ENCODE results near the gene IRF2BPL.

IRF2BPL gene

DNA sequence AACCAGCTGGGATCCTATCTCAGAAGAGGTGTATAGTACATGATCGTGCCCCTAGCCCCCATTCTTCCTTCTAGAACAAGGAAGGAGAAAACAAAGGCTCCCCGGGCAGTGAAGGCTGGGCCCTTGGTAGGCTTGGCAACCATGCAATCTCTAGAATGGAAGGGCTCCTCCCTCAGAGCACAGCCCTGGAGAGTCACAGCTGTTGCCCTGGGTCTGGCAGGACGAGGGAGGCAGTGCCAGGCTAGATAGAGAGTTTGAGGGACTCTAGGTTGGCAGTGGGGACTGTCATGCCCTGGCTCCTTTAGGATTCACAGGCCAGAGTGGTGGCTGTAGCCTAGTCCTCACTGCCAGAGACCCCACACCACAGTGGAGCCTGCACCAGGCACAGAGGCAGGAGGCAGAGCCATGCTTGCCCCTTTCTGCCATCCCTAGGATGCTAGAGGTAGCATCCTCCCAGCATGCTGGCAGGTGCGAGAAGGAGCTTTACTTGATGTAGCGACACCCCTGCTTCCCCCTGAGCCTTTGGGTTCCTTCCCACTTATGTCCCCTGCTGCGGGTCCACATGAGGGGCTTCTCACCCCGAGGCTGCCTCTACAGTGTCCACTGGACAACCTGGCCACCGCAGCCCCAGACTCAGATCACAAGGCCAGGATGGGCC, 36.1 kb upstream of the IRF2BPL start:
- no peak for DNase-seq (ENCODE audit: low read depth, low spot score)
- POLR2A ChIA-PET = interaction anchor here (0.9 kb wide), 1 partner anchor 41 kb away, joined by 3 read pairs; no protein-coding TSS in a partner anchor
- CTCF ChIA-PET = interaction anchor here (1.1 to 30.5 kb wide), 10 partner anchors 10 to 194 kb away, joined by 3 to 1142 read pairs (median 4); no protein-coding TSS in a partner anchor
- TF ChIP-seq, protein P1, sequence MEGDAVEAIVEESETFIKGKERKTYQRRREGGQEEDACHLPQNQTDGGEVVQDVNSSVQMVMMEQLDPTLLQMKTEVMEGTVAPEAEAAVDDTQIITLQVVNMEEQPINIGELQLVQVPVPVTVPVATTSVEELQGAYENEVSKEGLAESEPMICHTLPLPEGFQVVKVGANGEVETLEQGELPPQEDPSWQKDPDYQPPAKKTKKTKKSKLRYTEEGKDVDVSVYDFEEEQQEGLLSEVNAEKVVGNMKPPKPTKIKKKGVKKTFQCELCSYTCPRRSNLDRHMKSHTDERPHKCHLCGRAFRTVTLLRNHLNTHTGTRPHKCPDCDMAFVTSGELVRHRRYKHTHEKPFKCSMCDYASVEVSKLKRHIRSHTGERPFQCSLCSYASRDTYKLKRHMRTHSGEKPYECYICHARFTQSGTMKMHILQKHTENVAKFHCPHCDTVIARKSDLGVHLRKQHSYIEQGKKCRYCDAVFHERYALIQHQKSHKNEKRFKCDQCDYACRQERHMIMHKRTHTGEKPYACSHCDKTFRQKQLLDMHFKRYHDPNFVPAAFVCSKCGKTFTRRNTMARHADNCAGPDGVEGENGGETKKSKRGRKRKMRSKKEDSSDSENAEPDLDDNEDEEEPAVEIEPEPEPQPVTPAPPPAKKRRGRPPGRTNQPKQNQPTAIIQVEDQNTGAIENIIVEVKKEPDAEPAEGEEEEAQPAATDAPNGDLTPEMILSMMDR (IDR thresholded peaks at IDR 0.05; ENCODE audit: insufficient read depth, low read length, missing control alignments) = no peak
- no peak overlapping the region for H3K4me3 ChIP-seq (ENCODE audit: low read depth, low read length)

DNA sequence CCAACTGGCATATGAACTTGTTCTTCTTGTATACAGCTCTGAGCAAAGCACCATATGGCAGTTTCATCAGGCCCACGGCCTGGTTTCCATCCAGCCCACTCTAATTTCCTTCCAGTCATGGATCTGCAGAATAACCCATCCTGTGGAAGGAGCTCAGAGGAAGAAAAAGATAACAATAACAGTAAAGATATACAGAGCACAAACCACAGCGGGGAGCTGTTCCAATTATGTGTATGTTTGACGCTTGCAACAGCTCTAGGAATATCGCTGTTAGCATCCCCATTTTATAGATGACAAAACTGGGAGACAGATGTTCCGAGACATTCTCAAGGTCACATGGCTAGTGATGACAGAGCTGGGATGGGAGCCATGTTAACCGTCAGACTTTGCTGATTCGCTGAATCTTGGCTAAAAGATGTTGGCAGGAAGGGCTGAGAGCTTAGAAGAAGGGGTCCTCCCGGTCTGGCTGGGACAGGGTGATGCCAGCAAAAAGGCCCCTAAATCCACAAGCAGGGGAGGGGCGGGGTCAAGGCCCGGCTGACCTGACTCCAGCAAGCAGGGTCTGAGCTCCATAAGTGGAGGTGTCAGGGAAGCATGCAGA, 35.2 kb upstream of the IRF2BPL start:
- POLR2A ChIA-PET = interaction anchor here (0.5 to 0.9 kb wide), 2 partner anchors 35 to 40 kb away, joined by 3 to 4 read pairs; no protein-coding TSS in a partner anchor

DNA sequence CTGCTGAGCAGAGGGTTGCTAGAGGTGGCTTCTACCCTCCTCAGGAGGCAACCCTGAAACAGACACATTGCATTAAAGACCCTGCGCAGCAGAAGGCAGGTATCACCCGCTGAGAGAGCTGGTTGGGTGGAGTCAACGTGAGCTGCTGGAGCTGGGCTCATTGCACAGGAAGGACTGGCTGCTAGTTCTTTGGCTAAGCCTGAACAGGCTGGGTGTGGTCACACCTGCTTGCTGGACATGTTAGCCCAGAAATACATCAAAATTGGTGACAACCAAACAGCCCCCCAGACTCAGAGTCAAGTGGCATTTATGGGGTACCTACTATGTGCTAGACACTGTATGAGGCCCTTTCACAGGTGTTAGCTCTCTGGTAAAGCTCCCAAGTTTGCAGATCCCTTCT, 33.8 kb upstream of the IRF2BPL start:
- ChIA-PET POLR2A (interaction anchor here (0.9 kb wide), 1 partner anchor 144 kb away, joined by 3 read pairs; no protein-coding TSS in a partner anchor), CTCF (interaction anchor here (2.3 to 30.5 kb wide), 4 partner anchors 9 to 191 kb away, joined by 9 to 1142 read pairs (median 550); no protein-coding TSS in a partner anchor)
- DNase-seq (ENCODE audit: low read depth, low spot score) = no peak
- H3K4me3 ChIP-seq (ENCODE audit: low read depth, low read length) = no peak overlapping the region
- TF ChIP-seq, protein P1 (IDR thresholded peaks at IDR 0.05; ENCODE audit: insufficient read depth, low read length, missing control alignments) = no peak

More for the DNA sequence above, 35.2 kb upstream of the IRF2BPL start:
- CTCF ChIA-PET = interaction anchor here (0.9 to 30.5 kb wide), 12 partner anchors 8 to 193 kb away, joined by 3 to 1142 read pairs (median 4); partner anchors contain the start of gene IRF2BPL
- TF ChIP-seq, protein P1 (IDR thresholded peaks at IDR 0.05; ENCODE audit: insufficient read depth, low read length, missing control alignments) = no peak
- DNase-seq (ENCODE audit: low read depth, low spot score) = no peak
- no peak overlapping the region for H3K4me3 ChIP-seq (ENCODE audit: low read depth, low read length)

DNA sequence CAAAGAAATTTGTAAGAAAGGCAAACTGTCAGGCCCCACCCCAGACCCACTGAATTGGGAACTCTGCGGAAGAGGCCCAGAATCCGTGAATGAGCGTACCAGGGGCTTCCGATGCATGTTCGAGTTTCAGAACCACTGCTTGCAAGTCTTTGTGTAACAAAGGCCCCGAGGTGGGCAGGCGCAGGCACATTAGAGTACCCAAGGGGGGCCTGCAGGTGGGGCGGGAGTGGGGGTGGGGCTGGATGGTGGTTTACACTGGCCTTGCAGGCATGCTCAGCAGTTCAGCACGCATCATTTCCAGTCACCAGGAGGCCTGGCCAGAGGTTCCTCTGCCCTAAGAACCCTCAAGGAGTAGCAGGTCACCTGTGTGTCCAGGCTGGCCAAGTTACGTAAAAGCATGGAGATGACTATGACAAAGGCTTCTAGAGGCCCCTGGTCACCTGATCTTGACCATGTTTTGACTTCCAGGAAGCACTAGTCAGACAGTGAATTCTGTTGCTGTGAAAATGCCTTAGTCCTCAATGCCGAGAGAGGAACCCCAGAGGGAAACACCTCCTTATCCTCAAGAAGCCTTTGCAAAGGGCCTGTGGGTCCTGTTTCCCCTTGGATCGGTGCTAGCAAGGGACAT, 33.2 kb upstream of the IRF2BPL start:
- POLR2A ChIA-PET = interaction anchor here (0.9 kb wide), 1 partner anchor 143 kb away, joined by 3 read pairs; no protein-coding TSS in a partner anchor
- TF ChIP-seq, protein P1 (IDR thresholded peaks at IDR 0.05; ENCODE audit: insufficient read depth, low read length, missing control alignments) = no peak
- no peak overlapping the region for H3K4me3 ChIP-seq (ENCODE audit: low read depth, low read length)
- CTCF ChIA-PET = interaction anchor here (2.3 to 30.5 kb wide), 6 partner anchors 9 to 191 kb away, joined by 9 to 1142 read pairs (median 60); no protein-coding TSS in a partner anchor
- DNase-seq (ENCODE audit: low read depth, low spot score) = no peak

DNA sequence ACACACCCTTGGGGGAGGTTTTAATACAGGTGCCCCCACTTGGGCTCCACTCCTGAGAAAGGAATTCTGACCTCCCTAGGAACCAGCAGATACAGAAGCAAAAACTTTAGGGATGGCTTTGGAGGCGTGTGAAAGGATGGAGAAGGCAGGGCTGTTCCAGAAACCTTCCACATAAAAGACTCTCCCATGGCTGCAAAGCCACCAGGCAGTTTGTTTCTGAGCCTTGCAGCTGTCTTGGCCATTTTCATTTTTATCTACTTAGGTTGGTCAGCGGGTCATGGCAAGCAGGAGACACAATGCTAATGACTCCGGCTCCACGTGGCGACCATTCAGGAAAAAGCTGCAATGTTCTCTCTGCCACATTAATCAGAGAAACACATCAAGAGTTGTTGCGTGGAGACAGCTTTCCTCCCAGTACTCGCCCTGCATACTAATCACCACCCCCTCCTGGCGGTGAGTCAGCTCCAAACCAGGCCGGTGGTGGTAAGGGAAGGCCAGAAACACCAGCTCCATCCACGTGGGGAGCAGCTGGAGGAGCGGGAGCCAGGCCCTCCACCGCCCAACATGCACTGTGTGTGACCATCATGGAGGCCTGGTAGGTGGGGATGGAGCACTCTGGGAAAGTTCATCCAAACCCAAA, 30.9 kb upstream of the IRF2BPL start:
- TF ChIP-seq, protein P1 (IDR thresholded peaks at IDR 0.05; ENCODE audit: insufficient read depth, low read length, missing control alignments) = peak; percentile 44
- no peak overlapping the region for H3K4me3 ChIP-seq (ENCODE audit: low read depth, low read length)
- ChIA-PET POLR2A (interaction anchor here (0.6 to 2.1 kb wide), 7 partner anchors 16 to 155 kb away, joined by 3 to 11 read pairs (median 4); no protein-coding TSS in a partner anchor), CTCF (interaction anchor here (0.7 to 30.5 kb wide), 15 partner anchors 8 to 184 kb away, joined by 3 to 1142 read pairs (median 4); no protein-coding TSS in a partner anchor)
- no peak for DNase-seq (ENCODE audit: low read depth, low spot score)

Data from AG04449 (cell line).